Sigmoid colon (tissue), 4 donors: ENCODE data around the gene PTPN11.
"Not testable (repeated sequence)": the region's sequence is repeated elsewhere in the genome, so short reads cannot be mapped to it uniquely, and the experiment has no call there.

Experiments
- CTCF ChIP-seq, 4 experiments: fragments of 450-650 bp in 3 of 4; fragments of 200-600 bp in 1 of 4; IDR thresholded peaks; one replicate each; pipeline ENCODE4 v1.5.1; 2016 to 2019; ENCODE audit warnings: antibody characterized with exemption in 4 of 4, mild to moderate bottlenecking in 3 of 4, moderate library complexity in 2 of 4
- POLR2AphosphoS5 ChIP-seq, 4 donors: sonication (generic); formaldehyde crosslinking; IDR thresholded peaks; one replicate each; pipeline ENCODE4 v1.6.1; 2017; ENCODE audit warnings: antibody characterized with exemption in 4 of 4

- not testable (repeated sequence) for TF ChIP-seq CTCF, POLR2AphosphoS5 (IDR thresholded peaks at IDR 0.05)
These were observed 3.3 kb upstream of the PTPN11 start for GRCh38 chr12:112415457-112415856.
